ENCODE results near the gene CPB2. TPM values are rescaled to one million over a fixed set of nuclear protein-coding genes. Genes with fewer than 3 reads are reported as not detected.

CPB2 gene
- total RNA-seq, 1 experiment from 2014 or later, result 0.28 TPM

DNA sequence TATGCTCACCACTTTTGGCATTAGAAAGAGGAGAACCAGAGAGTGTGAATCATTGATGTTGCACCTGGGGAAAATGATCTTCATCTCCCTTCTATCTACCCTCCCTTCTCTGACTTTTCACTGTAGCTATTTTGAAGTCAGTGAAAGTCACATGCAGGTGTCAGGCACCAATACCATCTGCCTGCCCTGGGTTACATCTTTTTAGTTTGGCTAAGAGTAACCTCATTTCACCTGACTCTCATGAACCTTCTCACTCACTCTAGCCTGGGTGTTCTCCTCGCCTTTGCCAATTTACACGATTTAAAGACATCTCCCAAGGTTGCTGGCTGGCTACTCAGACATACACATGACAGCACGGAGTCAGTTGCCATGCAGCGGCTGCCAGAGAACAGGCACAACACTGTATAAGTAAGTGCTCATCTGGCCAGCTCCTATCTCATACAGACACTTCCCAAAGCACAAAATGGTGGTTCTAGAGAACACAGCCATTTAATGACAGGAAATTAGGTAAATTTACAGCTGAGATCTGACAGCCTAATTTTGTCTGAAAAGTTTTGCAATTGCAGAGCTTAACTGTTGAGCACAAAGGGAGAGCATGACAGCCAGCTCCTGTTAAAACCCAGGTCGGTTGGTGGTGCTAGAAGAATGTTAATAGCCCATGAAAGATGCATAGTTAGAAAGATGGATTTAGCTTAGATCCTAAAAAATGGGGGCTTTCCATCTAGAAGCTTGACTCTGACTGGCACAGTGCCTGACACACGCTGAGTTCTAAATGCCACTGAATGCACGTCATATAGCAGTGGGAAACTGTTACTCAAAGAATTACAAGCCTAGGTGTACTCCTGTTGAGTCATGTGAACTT lies 44.7 kb upstream of the CPB2 start:
- in situ Hi-C loops (cut with HindIII; ENCODE audit: low pct_unique_long_range_greater_than_20kb, low sequenced_read_pairs), result no loop called here
- ChIA-PET POLR2A (no interaction called here), CTCF (no interaction called here)
- Histone ChIP-seq H3K9me3 (ENCODE audit: control insufficient read depth, insufficient read depth, low read depth, low read length) (no peaks in the 10 kb centered on the region), H3K27me3 (ENCODE audit: control insufficient read depth, insufficient read depth, low read length) (no peaks in the 10 kb centered on the region; the same call in 1 of the 2 replicates), H3K4me1 (ENCODE audit: control insufficient read depth, insufficient read depth, low read length) (no peaks in the 10 kb centered on the region), H3K27ac (ENCODE audit: low read length) (no peak overlapping the region), H3K4me3 (ENCODE audit: low read depth in 2 of 2, low read length in 2 of 2) (no peak overlapping the region), H3K36me3 (ENCODE audit: control insufficient read depth, insufficient read depth, low read length) (no peaks in the 10 kb centered on the region)
- DNase-seq (ENCODE audit: low read depth, low spot score) (no peak), ATAC-seq (no peak)
- TF ChIP-seq POLR2AphosphoS5 (IDR thresholded peaks at IDR 0.05; ENCODE audit: low read depth, low read length) (no peak), TCF7L2 (IDR thresholded peaks at IDR 0.05; ENCODE audit: low read depth, low read length) (no peak), CTCF (IDR thresholded peaks at IDR 0.05) (no peak), SIN3A (IDR thresholded peaks at IDR 0.05; ENCODE audit: borderline replicate concordance, insufficient read depth, low read depth, low read length) (no peak)
- TF ChIP-seq, protein P1, sequence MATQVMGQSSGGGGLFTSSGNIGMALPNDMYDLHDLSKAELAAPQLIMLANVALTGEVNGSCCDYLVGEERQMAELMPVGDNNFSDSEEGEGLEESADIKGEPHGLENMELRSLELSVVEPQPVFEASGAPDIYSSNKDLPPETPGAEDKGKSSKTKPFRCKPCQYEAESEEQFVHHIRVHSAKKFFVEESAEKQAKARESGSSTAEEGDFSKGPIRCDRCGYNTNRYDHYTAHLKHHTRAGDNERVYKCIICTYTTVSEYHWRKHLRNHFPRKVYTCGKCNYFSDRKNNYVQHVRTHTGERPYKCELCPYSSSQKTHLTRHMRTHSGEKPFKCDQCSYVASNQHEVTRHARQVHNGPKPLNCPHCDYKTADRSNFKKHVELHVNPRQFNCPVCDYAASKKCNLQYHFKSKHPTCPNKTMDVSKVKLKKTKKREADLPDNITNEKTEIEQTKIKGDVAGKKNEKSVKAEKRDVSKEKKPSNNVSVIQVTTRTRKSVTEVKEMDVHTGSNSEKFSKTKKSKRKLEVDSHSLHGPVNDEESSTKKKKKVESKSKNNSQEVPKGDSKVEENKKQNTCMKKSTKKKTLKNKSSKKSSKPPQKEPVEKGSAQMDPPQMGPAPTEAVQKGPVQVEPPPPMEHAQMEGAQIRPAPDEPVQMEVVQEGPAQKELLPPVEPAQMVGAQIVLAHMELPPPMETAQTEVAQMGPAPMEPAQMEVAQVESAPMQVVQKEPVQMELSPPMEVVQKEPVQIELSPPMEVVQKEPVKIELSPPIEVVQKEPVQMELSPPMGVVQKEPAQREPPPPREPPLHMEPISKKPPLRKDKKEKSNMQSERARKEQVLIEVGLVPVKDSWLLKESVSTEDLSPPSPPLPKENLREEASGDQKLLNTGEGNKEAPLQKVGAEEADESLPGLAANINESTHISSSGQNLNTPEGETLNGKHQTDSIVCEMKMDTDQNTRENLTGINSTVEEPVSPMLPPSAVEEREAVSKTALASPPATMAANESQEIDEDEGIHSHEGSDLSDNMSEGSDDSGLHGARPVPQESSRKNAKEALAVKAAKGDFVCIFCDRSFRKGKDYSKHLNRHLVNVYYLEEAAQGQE (IDR thresholded peaks at IDR 0.05; ENCODE audit: insufficient read depth in 1 of 2, low read depth in 2 of 2, low read length in 1 of 2), result no peak
- intact Hi-C loops (cut with micrococcal nuclease; ENCODE audit: unreplicated experiment), result no loop called here
- no TSS peak for BruUV-seq (replicated peaks)

- Histone ChIP-seq H3K27ac (ENCODE audit: low read length) (no peak overlapping the region), H3K4me1 (ENCODE audit: control insufficient read depth, insufficient read depth, low read length) (no peaks in the 10 kb centered on the region), H3K36me3 (ENCODE audit: control insufficient read depth, insufficient read depth, low read length) (no peaks in the 10 kb centered on the region), H3K4me3 (ENCODE audit: low read depth in 2 of 2, low read length in 2 of 2) (no peak overlapping the region), H3K27me3 (ENCODE audit: control insufficient read depth, insufficient read depth, low read length) (no peaks in the 10 kb centered on the region; the same call in 1 of the 2 replicates), H3K9me3 (ENCODE audit: control insufficient read depth, insufficient read depth, low read depth, low read length) (no peaks in the 10 kb centered on the region)
- BruUV-seq (replicated peaks), result no TSS peak
- intact Hi-C loops (cut with micrococcal nuclease; ENCODE audit: unreplicated experiment), result no loop called here
- ATAC-seq, result no peak
- in situ Hi-C loops (cut with HindIII; ENCODE audit: low pct_unique_long_range_greater_than_20kb, low sequenced_read_pairs), result no loop called here
- POLR2A ChIA-PET, result no interaction called here
- CTCF ChIA-PET, result no interaction called here
- DNase-seq (ENCODE audit: low read depth, low spot score), result no peak
- TF ChIP-seq CTCF (IDR thresholded peaks at IDR 0.05), result no peak
- no peak for TF ChIP-seq POLR2AphosphoS5 (IDR thresholded peaks at IDR 0.05; ENCODE audit: low read depth, low read length)
- no peak for TF ChIP-seq TCF7L2 (IDR thresholded peaks at IDR 0.05; ENCODE audit: low read depth, low read length)
Observed at GRCh38 chr13:46146898-46147297, 42.1 kb upstream of the CPB2 start.
